Caki2 (cell line): ENCODE data around the gene ATP11B. TPM values are rescaled to one million over a fixed set of nuclear protein-coding genes. Genes with fewer than 3 reads are reported as not detected.
A peak's percentile ranks its signal among the peaks of the same experiment; 100 is the strongest.

Source experiments
- DNase-seq: peaks from one replicate; pipeline ENCODE4 v3.0.0-alpha.2; 2015; ENCODE audit warnings: low read depth
- in situ Hi-C: cut with HindIII; loops from 2 replicates; pipeline ENCODE4 v1.10.0; 2016; ENCODE audit warnings: low sequenced_read_pairs, low pct_unique_long_range_greater_than_20kb, mixed read lengths
- total RNA-seq: library from RNA; depleted of rRNA; stranded (reverse); fragments of >200 nt; shearing (Covaris generic); gene quantifications from 2 replicates; pipeline ENCODE4 v1.2.3, GENCODE V29; 2014; ENCODE audit warnings: low replicate concordance; rRNA removed

Gene ATP11B
- total RNA-seq, 1 experiment from 2014 or later: 40.8 TPM

- no peak for DNase-seq
- in situ Hi-C loops: no loop called here
Measured at GRCh38 chr3:182967218-182968204, 174.2 kb downstream of the ATP11B start.

- in situ Hi-C loops: no loop called here
- peak; percentile 72 for DNase-seq
Measured at GRCh38 chr3:182969277-182969676, 176.0 kb downstream of the ATP11B start.

- in situ Hi-C loops: no loop called here
- no peak for DNase-seq
Measured at GRCh38 chr3:182969853-182970252, 176.5 kb downstream of the ATP11B start.

GRCh38 chr3:182970811-182971418 is 177.6 kb downstream of the ATP11B start:
- in situ Hi-C loops: no loop called here

More at GRCh38 chr3:182970811-182971418, 177.6 kb downstream of the ATP11B start:
- no peak for DNase-seq

Other genes starting within 250 kb of the ATP11B start
- gene DCUN1D1, start 187.0 kb downstream of the ATP11B start, total RNA-seq: 8.1 and 8.2 TPM in 2 replicates